HepG2 (cell line): ENCODE data around the gene DCC. TPM values are rescaled to one million over a fixed set of nuclear protein-coding genes. Genes with fewer than 3 reads are reported as not detected.

Experiments used
- ATAC-seq: fragments of 200-7000 bp; cut with Tn5 transposase; 3 replicates; pipeline ENCODE4 v1.9.1; 2020; ENCODE audit warnings: mild to moderate bottlenecking, moderate library complexity
- BruUV-seq: library from RNA; stranded (reverse); fragments of 400-500 nt; replicated peaks from 2 replicates; lab custom pipeline; 2021; lab: Mats Ljungman, UMichigan
- CTCF ChIA-PET: fragments of 300-600 bp; formaldehyde crosslinking; extraction: SDS; loops from one replicate; lab custom pipeline; 2021; ENCODE audit warnings: low total read pairs, inconsistent platforms, low intra/inter-chr PET ratio; lab: Yijun Ruan, JAX
- POLR2A ChIA-PET: fragments of 350-600 bp; sonication (Branson Sonifier 250); formaldehyde crosslinking; loops from one replicate; lab custom pipeline; 2020; ENCODE audit warnings: antibody characterized with exemption, inconsistent platforms; lab: Yijun Ruan, JAX
- DNase-seq: peaks from one replicate; pipeline ENCODE4 v3.0.0-alpha.2; 2015; ENCODE audit warnings: low spot score
- FAIRE-seq: peaks from 3 replicates; lab custom pipeline; 2011; peaks lifted over from hg19 to GRCh38; lab: Jason Lieb, UNC
- H2AFZ ChIP-seq: one replicate; pipeline ENCODE4 v1.6.1; 2011; ENCODE audit warnings: low read length, inconsistent platforms
- H3K27ac ChIP-seq: fragments of 300-600 bp; 3 replicates; pipeline ENCODE4 v1.8.0; 2011; ENCODE audit warnings: mixed run types, mild to moderate bottlenecking, mixed read lengths, low read length, inconsistent platforms; ENCODE audit not compliant: insufficient read depth; ENCODE audit errors: extremely low read length
- H3K27me3 ChIP-seq, 2 experiments: fragments of 200-600 bp in 1 of 2; 2 replicates in 1 of 2; 3 replicates in 1 of 2; pipeline versions ENCODE4 v1.6.0 to v1.8.0; 2011; ENCODE audit warnings: low read length in 2 of 2, mild to moderate bottlenecking in 2 of 2, moderate library complexity in 2 of 2, inconsistent platforms in 1 of 2; ENCODE audit not compliant: insufficient read depth in 2 of 2, control insufficient read depth in 1 of 2
- H3K36me3 ChIP-seq, 2 experiments: fragments of 200-600 bp in 1 of 2; replicated peaks in 1 of 2; 2 replicates in 1 of 2; 3 replicates in 1 of 2; pipeline versions ENCODE4 v1.5.1 to v1.8.0; 2011; ENCODE audit warnings: low read length in 2 of 2, inconsistent platforms in 1 of 2; ENCODE audit not compliant: insufficient read depth in 2 of 2, control insufficient read depth in 1 of 2
- H3K4me1 ChIP-seq: 2 replicates; pipeline ENCODE4 v1.5.1; 2012; ENCODE audit warnings: low read length, inconsistent platforms; ENCODE audit not compliant: insufficient read depth
- H3K4me2 ChIP-seq: 2 replicates; pipeline ENCODE4 v1.6.0; 2011; ENCODE audit warnings: low read depth, low read length, inconsistent platforms
- H3K4me3 ChIP-seq, 3 experiments: fragments of 200-600 bp in 1 of 3; sonication (generic), shearing (Covaris generic) in 1 of 3; replicated peaks in 1 of 3; 2 replicates each; pipeline ENCODE4 v1.5.1; 2011 to 2016; ENCODE audit warnings: low read length in 3 of 3, inconsistent platforms in 2 of 3, low read depth in 2 of 3, mild to moderate bottlenecking in 2 of 3, control low read depth in 1 of 3, mixed read lengths in 1 of 3; ENCODE audit not compliant: insufficient read depth in 1 of 3
- H3K79me2 ChIP-seq: one replicate; pipeline ENCODE4 v1.6.1; 2011; ENCODE audit warnings: low read length, inconsistent platforms; ENCODE audit not compliant: insufficient read depth
- H3K9ac ChIP-seq: 2 replicates; pipeline ENCODE4 v1.6.0; 2011; ENCODE audit warnings: mild to moderate bottlenecking, low read depth, low read length, inconsistent platforms; ENCODE audit not compliant: insufficient read depth
- H3K9me3 ChIP-seq: 2 replicates; pipeline ENCODE4 v1.5.1; 2012; ENCODE audit warnings: mild to moderate bottlenecking, low read length
- H4K20me1 ChIP-seq: 2 replicates; pipeline ENCODE4 v1.6.0; 2011; ENCODE audit warnings: inconsistent platforms, mild to moderate bottlenecking, low read length, moderate library complexity; ENCODE audit not compliant: insufficient read depth
- IKZF4 ChIP-seq: sonication (generic); formaldehyde crosslinking; IDR thresholded peaks from 2 replicates; pipeline ENCODE4 v1.5.1; 2020; ENCODE audit warnings: borderline replicate concordance, mild to moderate bottlenecking, low read depth, missing genetic modification reagents; ENCODE audit errors: not compliant biosample characterization
- MIER2 ChIP-seq: IDR thresholded peaks from 2 replicates; pipeline ENCODE4 v1.6.1; 2016; ENCODE audit warnings: missing biosample characterization, missing genetic modification reagents
- NCOA5 ChIP-seq: sonication (generic); formaldehyde crosslinking; IDR thresholded peaks from 2 replicates; pipeline ENCODE4 v1.4.0; 2020; ENCODE audit warnings: missing genetic modification reagents
- SIN3A ChIP-seq: IDR thresholded peaks from 2 replicates; pipeline ENCODE4 v1.6.1; 2011; ENCODE audit warnings: low read depth, mild to moderate bottlenecking, control low read depth, low read length, borderline replicate concordance
- SMAD1 ChIP-seq: sonication (generic); formaldehyde crosslinking; IDR thresholded peaks from 2 replicates; pipeline ENCODE4 v1.4.0; 2020; ENCODE audit warnings: missing genetic modification reagents, low read depth, mild to moderate bottlenecking, borderline replicate concordance
- ZFP36L1 ChIP-seq: sonication (generic); formaldehyde crosslinking; IDR thresholded peaks from 2 replicates; pipeline ENCODE4 v1.8.0; 2022; ENCODE audit warnings: mild to moderate bottlenecking, missing genetic modification reagents, moderate library complexity
- ZFX ChIP-seq: sonication (generic); formaldehyde crosslinking; IDR thresholded peaks from 2 replicates; pipeline ENCODE4 v1.4.0; 2020; ENCODE audit warnings: mild to moderate bottlenecking, low read depth, missing genetic modification reagents, moderate library complexity
- WGBS: methylation state at CpG from one replicate; pipeline ENCODE4 v1.1.6; 2017; ENCODE audit warnings: low lambda C conversion rate; 5-methylcytosine and 5-hydroxymethylcytosine counted together
- in situ Hi-C: cut with HindIII; loops from 2 replicates; pipeline ENCODE4 v1.10.0; 2017; ENCODE audit warnings: low pct_unique_long_range_greater_than_20kb; ENCODE audit not compliant: extremely low pct_ligation_motif_present
- intact Hi-C: fragments of 100-400 bp; cut with micrococcal nuclease; formaldehyde crosslinking; loops from one replicate; pipeline ENCODE4 v1.10.0; 2022; ENCODE audit not compliant: unreplicated experiment
- polyA plus RNA-seq, 8 experiments: library from polyadenylated mRNA; depleted of rRNA in 3 of 8; stranded (reverse) in 7 of 8; unstranded in 1 of 8; fragments of >200 nt; fragmentation: Illumina TruSeq in 4 of 8; extraction: Trizol in 4 of 8; gene quantifications; 2 replicates each; pipeline versions ENCODE4 v1.2.1 to v1.2.3, GENCODE V29; 2011 to 2016; ENCODE audit warnings: low read depth in 4 of 8, missing spikeins in 1 of 8, mixed read lengths in 1 of 8; ENCODE audit not compliant: insufficient read depth in 1 of 8
- total RNA-seq, 5 experiments: library from RNA; depleted of rRNA; stranded (reverse); fragments of >200 nt; fragmentation: Illumina TruSeq; extraction: Trizol; gene quantifications; 2 replicates each; pipeline ENCODE4 v1.2.3, GENCODE V29; 2016; ENCODE audit warnings: low read depth in 1 of 5
- TF ChIP-seq, protein P1 (sequence below): sonication (generic); formaldehyde crosslinking; IDR thresholded peaks from 2 replicates; pipeline ENCODE4 v1.4.0; 2020; ENCODE audit warnings: mild to moderate bottlenecking, missing genetic modification reagents, borderline replicate concordance
- TF ChIP-seq, protein P2 (sequence below): sonication (generic); formaldehyde crosslinking; IDR thresholded peaks from 2 replicates; pipeline ENCODE4 v1.9.0; 2021; ENCODE audit warnings: missing genetic modification reagents, borderline replicate concordance
- TF ChIP-seq, protein P3 (sequence below): sonication (generic); formaldehyde crosslinking; IDR thresholded peaks from 2 replicates; pipeline ENCODE4 v1.9.0; 2021; ENCODE audit warnings: mild to moderate bottlenecking, missing genetic modification reagents

Gene DCC
- total and polyA plus RNA-seq, 2 of the 13 experiments (the other 11 are each of a cell fraction or from before 2014, with no cell fraction given): not detected

DNA sequence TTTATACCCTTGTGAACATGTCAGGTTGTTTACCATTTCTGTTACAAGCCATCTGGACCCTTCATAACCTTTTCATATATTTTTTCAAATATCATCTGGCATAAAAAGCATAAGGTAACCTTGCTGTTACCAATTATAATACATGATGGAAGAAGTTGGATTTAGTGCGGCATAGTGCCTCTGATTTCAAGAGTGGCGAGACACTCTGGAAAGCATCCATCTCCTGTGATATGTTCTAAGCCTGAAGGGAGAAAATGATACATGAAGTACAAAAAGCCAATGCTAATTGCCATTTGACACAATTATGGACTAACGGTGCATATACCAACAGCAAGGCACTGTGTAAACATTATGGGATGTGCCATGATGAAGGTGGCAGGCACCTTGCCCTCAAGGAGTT, 75.1 kb downstream of the DCC start:
- Histone ChIP-seq H2AFZ (no peak overlapping the region), H3K9me3 (no peaks in the 10 kb centered on the region), H3K4me3 (no peak overlapping the region), H3K27me3 (no peaks in the 10 kb centered on the region), H3K9ac (no peak overlapping the region), H3K4me2 (no peak overlapping the region), H3K79me2 (no peaks in the 10 kb centered on the region), H3K4me1 (no peaks in the 10 kb centered on the region), H3K27ac (no peak overlapping the region), H4K20me1 (no peaks in the 10 kb centered on the region), H3K36me3 (no peaks in the 10 kb centered on the region)
- intact Hi-C loops (no loop called here), in situ Hi-C loops (no loop called here)
- WGBS: 34% methylated on average over 3 of the region's 3 CpGs
- no peak for FAIRE-seq
- no peak for DNase-seq
- no peak for ATAC-seq
- POLR2A ChIA-PET: no interaction called here
- BruUV-seq: no TSS peak
- CTCF ChIA-PET: no interaction called here
- no peak for TF ChIP-seq SMAD1 (CRISPR knock-in tag)
- no peak for TF ChIP-seq ZFX (CRISPR knock-in tag)
- TF ChIP-seq, protein P1, sequence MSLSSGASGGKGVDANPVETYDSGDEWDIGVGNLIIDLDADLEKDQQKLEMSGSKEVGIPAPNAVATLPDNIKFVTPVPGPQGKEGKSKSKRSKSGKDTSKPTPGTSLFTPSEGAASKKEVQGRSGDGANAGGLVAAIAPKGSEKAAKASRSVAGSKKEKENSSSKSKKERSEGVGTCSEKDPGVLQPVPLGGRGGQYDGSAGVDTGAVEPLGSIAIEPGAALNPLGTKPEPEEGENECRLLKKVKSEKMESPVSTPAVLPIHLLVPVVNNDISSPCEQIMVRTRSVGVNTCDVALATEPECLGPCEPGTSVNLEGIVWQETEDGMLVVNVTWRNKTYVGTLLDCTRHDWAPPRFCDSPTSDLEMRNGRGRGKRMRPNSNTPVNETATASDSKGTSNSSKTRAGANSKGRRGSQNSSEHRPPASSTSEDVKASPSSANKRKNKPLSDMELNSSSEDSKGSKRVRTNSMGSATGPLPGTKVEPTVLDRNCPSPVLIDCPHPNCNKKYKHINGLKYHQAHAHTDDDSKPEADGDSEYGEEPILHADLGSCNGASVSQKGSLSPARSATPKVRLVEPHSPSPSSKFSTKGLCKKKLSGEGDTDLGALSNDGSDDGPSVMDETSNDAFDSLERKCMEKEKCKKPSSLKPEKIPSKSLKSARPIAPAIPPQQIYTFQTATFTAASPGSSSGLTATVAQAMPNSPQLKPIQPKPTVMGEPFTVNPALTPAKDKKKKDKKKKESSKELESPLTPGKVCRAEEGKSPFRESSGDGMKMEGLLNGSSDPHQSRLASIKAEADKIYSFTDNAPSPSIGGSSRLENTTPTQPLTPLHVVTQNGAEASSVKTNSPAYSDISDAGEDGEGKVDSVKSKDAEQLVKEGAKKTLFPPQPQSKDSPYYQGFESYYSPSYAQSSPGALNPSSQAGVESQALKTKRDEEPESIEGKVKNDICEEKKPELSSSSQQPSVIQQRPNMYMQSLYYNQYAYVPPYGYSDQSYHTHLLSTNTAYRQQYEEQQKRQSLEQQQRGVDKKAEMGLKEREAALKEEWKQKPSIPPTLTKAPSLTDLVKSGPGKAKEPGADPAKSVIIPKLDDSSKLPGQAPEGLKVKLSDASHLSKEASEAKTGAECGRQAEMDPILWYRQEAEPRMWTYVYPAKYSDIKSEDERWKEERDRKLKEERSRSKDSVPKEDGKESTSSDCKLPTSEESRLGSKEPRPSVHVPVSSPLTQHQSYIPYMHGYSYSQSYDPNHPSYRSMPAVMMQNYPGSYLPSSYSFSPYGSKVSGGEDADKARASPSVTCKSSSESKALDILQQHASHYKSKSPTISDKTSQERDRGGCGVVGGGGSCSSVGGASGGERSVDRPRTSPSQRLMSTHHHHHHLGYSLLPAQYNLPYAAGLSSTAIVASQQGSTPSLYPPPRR (CRISPR knock-in tag): no peak
- no peak for TF ChIP-seq SIN3A
- TF ChIP-seq IKZF4 (CRISPR knock-in tag): no peak
- no peak for TF ChIP-seq NCOA5
- TF ChIP-seq MIER2: no peak
- TF ChIP-seq ZFP36L1 (CRISPR knock-in tag): no peak
- TF ChIP-seq, protein P2, sequence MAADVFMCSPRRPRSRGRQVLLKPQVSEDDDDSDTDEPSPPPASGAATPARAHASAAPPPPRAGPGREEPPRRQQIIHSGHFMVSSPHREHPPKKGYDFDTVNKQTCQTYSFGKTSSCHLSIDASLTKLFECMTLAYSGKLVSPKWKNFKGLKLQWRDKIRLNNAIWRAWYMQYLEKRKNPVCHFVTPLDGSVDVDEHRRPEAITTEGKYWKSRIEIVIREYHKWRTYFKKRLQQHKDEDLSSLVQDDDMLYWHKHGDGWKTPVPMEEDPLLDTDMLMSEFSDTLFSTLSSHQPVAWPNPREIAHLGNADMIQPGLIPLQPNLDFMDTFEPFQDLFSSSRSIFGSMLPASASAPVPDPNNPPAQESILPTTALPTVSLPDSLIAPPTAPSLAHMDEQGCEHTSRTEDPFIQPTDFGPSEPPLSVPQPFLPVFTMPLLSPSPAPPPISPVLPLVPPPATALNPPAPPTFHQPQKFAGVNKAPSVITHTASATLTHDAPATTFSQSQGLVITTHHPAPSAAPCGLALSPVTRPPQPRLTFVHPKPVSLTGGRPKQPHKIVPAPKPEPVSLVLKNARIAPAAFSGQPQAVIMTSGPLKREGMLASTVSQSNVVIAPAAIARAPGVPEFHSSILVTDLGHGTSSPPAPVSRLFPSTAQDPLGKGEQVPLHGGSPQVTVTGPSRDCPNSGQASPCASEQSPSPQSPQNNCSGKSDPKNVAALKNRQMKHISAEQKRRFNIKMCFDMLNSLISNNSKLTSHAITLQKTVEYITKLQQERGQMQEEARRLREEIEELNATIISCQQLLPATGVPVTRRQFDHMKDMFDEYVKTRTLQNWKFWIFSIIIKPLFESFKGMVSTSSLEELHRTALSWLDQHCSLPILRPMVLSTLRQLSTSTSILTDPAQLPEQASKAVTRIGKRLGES: no peak
- TF ChIP-seq, protein P3, sequence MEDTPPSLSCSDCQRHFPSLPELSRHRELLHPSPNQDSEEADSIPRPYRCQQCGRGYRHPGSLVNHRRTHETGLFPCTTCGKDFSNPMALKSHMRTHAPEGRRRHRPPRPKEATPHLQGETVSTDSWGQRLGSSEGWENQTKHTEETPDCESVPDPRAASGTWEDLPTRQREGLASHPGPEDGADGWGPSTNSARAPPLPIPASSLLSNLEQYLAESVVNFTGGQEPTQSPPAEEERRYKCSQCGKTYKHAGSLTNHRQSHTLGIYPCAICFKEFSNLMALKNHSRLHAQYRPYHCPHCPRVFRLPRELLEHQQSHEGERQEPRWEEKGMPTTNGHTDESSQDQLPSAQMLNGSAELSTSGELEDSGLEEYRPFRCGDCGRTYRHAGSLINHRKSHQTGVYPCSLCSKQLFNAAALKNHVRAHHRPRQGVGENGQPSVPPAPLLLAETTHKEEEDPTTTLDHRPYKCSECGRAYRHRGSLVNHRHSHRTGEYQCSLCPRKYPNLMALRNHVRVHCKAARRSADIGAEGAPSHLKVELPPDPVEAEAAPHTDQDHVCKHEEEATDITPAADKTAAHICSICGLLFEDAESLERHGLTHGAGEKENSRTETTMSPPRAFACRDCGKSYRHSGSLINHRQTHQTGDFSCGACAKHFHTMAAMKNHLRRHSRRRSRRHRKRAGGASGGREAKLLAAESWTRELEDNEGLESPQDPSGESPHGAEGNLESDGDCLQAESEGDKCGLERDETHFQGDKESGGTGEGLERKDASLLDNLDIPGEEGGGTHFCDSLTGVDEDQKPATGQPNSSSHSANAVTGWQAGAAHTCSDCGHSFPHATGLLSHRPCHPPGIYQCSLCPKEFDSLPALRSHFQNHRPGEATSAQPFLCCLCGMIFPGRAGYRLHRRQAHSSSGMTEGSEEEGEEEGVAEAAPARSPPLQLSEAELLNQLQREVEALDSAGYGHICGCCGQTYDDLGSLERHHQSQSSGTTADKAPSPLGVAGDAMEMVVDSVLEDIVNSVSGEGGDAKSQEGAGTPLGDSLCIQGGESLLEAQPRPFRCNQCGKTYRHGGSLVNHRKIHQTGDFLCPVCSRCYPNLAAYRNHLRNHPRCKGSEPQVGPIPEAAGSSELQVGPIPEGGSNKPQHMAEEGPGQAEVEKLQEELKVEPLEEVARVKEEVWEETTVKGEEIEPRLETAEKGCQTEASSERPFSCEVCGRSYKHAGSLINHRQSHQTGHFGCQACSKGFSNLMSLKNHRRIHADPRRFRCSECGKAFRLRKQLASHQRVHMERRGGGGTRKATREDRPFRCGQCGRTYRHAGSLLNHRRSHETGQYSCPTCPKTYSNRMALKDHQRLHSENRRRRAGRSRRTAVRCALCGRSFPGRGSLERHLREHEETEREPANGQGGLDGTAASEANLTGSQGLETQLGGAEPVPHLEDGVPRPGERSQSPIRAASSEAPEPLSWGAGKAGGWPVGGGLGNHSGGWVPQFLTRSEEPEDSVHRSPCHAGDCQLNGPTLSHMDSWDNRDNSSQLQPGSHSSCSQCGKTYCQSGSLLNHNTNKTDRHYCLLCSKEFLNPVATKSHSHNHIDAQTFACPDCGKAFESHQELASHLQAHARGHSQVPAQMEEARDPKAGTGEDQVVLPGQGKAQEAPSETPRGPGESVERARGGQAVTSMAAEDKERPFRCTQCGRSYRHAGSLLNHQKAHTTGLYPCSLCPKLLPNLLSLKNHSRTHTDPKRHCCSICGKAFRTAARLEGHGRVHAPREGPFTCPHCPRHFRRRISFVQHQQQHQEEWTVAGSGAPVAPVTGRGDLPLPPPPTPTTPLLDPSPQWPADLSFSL: no peak
